ENCODE measurements around the gene STPG4. TPM values are rescaled to one million over a fixed set of nuclear protein-coding genes. Genes with fewer than 3 reads are reported as not detected.

The STPG4 gene
- total RNA-seq, 1 donor from 2014 or later: not detected

DNA sequence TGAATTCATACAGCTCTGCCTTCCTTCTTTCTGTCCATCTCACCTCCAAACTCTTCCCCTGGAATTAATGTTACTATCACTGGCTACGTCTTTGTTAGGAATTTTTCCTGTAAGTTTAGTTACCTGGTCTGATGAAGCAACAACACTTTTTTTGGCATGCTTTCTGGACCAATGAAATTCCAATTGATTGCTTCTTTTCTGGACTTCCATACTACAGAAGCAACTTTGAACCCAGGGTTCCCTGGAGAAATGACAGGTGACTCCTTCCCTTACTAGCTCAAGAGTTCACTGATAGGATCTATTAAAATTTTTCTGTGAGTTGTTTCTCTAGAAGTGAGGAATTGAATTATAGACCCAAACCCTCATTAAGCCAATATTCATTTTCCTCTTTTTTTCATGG lies 41.4 kb upstream of the STPG4 start:
- H3K36me3 ChIP-seq (ENCODE audit: control insufficient read depth, insufficient read depth, low read length): no peaks in the 10 kb centered on the region
- TF ChIP-seq, protein P1, sequence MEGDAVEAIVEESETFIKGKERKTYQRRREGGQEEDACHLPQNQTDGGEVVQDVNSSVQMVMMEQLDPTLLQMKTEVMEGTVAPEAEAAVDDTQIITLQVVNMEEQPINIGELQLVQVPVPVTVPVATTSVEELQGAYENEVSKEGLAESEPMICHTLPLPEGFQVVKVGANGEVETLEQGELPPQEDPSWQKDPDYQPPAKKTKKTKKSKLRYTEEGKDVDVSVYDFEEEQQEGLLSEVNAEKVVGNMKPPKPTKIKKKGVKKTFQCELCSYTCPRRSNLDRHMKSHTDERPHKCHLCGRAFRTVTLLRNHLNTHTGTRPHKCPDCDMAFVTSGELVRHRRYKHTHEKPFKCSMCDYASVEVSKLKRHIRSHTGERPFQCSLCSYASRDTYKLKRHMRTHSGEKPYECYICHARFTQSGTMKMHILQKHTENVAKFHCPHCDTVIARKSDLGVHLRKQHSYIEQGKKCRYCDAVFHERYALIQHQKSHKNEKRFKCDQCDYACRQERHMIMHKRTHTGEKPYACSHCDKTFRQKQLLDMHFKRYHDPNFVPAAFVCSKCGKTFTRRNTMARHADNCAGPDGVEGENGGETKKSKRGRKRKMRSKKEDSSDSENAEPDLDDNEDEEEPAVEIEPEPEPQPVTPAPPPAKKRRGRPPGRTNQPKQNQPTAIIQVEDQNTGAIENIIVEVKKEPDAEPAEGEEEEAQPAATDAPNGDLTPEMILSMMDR (IDR thresholded peaks at IDR 0.05; ENCODE audit: insufficient read depth, low read length, poor library complexity, severe bottlenecking): no peak
- H3K4me3 ChIP-seq (ENCODE audit: low read depth, low read length): no peak overlapping the region
- DNase-seq (ENCODE audit: low read depth): no peak
- H3K27me3 ChIP-seq (ENCODE audit: control insufficient read depth, insufficient read depth, low read length): no peaks in the 10 kb centered on the region

DNA sequence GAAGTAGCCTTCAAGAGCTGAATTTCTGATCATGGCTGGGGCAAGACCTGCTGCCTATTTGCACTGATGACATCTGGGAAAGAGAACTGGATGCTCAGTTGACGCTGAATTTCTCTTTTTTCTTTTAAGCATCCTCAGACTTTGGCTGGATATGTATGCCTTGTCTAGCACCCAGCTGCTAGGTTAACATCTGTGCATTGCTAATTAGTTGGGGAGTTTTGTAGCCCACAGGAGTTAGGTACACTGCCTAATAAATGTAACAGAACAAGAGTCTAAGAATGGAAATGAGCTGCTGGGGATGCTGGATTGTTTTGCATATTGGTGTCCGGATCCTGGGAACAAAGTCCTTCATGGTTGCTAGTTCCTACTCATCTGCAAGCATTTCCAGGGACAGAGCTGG lies 40.9 kb upstream of the STPG4 start:
- H3K27me3 ChIP-seq (ENCODE audit: control insufficient read depth, insufficient read depth, low read length): no peaks in the 10 kb centered on the region
- H3K4me3 ChIP-seq (ENCODE audit: low read depth, low read length): no peak overlapping the region
- DNase-seq (ENCODE audit: low read depth): no peak
- H3K36me3 ChIP-seq (ENCODE audit: control insufficient read depth, insufficient read depth, low read length): no peaks in the 10 kb centered on the region
- TF ChIP-seq, protein P1 (IDR thresholded peaks at IDR 0.05; ENCODE audit: insufficient read depth, low read length, poor library complexity, severe bottlenecking): no peak

DNA sequence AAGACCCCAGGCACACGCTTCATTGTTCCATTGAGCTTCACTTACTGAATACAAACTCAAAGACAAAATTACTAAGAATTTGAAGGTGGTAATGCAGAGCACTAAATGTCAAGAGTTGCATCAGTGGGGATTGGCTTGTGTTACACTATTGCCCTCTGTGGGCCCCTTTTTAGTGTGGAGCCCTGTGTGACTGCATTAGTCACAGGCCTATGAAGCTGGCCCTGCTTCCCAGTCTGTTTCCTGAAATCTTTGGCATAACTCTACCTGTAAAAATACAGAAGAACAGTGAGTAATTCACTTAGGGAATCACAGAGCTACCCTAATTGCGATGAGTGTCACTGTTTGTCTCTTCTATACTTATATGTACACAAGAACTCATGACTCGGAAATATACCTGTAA lies 40.0 kb upstream of the STPG4 start:
- TF ChIP-seq, protein P1 (IDR thresholded peaks at IDR 0.05; ENCODE audit: insufficient read depth, low read length, poor library complexity, severe bottlenecking): peak; percentile 4
- Histone ChIP-seq H3K27me3 (ENCODE audit: control insufficient read depth, insufficient read depth, low read length) (no peaks in the 10 kb centered on the region), H3K36me3 (ENCODE audit: control insufficient read depth, insufficient read depth, low read length) (no peaks in the 10 kb centered on the region), H3K4me3 (ENCODE audit: low read depth, low read length) (no peak overlapping the region)
- no peak for DNase-seq (ENCODE audit: low read depth)

DNA sequence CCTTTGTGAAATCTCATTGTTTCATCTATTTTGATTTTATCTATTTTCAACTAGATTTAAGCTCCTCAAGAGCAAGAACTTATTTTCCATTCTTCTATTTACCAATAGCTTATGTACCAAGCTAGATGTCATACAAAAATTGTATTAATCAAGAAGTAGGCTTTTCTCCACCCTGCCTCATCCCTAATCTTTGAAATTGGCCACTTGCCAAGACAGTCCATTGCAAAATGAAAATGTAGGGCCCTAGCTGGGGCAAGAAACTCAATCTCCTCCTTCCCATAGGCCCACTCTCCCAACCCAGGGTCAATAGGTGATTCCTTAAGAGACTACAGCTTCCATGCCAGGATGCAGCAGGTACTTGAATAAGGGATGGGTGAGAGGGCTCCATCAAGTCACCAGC lies 39.3 kb upstream of the STPG4 start:
- no peak overlapping the region for H3K4me3 ChIP-seq (ENCODE audit: low read depth, low read length)
- H3K36me3 ChIP-seq (ENCODE audit: control insufficient read depth, insufficient read depth, low read length): no peaks in the 10 kb centered on the region
- no peaks in the 10 kb centered on the region for H3K27me3 ChIP-seq (ENCODE audit: control insufficient read depth, insufficient read depth, low read length)
- TF ChIP-seq, protein P1 (IDR thresholded peaks at IDR 0.05; ENCODE audit: insufficient read depth, low read length, poor library complexity, severe bottlenecking): no peak
- DNase-seq (ENCODE audit: low read depth): no peak

DNA sequence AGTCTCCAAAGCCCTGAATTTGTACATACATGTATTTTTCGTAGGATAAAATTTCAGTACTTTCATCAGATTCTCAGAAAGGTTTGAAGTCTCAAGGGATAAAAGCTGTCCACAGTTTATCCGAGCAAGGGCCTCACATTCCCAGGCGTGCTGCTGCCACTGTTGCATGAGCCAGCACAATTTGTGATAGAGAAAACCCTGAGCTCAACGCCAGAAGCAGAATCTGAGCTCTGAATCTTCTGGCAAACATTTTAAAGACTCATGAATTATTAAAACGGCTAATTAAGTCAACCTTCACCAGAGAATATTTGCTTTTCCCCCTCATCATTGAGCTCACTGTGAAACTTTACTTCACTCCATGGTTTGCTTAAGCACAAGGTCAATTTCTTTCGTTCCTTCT lies 38.5 kb upstream of the STPG4 start:
- TF ChIP-seq, protein P1 (IDR thresholded peaks at IDR 0.05; ENCODE audit: insufficient read depth, low read length, poor library complexity, severe bottlenecking): no peak
- H3K36me3 ChIP-seq (ENCODE audit: control insufficient read depth, insufficient read depth, low read length): no peaks in the 10 kb centered on the region
- H3K27me3 ChIP-seq (ENCODE audit: control insufficient read depth, insufficient read depth, low read length): no peaks in the 10 kb centered on the region
- no peak overlapping the region for H3K4me3 ChIP-seq (ENCODE audit: low read depth, low read length)
- no peak for DNase-seq (ENCODE audit: low read depth)

DNA sequence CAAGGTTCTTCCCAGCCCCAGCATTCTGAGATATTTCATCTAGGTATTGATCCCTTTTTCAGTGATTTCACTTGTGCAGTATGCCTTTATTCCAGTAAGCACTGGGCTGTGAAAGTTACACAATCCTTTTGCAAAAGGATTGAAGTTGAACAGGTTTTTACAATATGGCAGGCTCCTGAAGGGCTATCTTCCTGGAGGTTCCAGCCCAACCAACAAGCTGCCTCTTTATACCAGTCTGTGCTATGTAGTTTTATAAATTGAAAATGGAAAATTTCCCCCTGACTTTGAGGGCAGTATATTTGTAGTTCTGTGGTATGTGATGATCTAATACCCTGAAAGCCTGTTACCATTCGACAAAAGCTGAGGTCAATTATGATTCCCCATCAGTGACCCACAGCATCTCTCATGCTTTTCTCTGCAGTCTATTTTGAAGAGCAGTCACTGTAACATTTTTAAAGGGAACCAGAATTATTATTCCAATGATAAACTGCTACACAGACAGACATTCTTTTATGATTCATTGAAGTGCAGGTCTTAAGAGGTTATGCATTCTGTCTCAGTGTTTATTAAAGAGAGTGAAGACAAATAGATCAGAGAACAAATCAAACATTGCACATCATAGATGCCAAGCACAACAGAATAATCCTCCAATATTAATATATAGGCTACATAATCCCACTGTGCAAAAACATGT lies 35.2 kb upstream of the STPG4 start:
- Histone ChIP-seq H3K4me3 (ENCODE audit: low read depth, low read length) (no peak overlapping the region), H3K36me3 (ENCODE audit: control insufficient read depth, insufficient read depth, low read length) (no peaks in the 10 kb centered on the region), H3K27me3 (ENCODE audit: control insufficient read depth, insufficient read depth, low read length) (no peaks in the 10 kb centered on the region)
- TF ChIP-seq, protein P1 (IDR thresholded peaks at IDR 0.05; ENCODE audit: insufficient read depth, low read length, poor library complexity, severe bottlenecking): no peak
- no peak for DNase-seq (ENCODE audit: low read depth)

Data from kidney epithelial cell (primary cell).